Heart left ventricle (tissue), 16 donors: ENCODE results near the gene ZFR2. TPM values are rescaled to one million over a fixed set of nuclear protein-coding genes. Genes with fewer than 3 reads are reported as not detected.

Experiments
- ATAC-seq, 4 donors: fragments of 200-7000 bp; cut with Tn5 transposase; one replicate each; pipeline ENCODE4 v1.9.1; 2020 to 2022; ENCODE audit warnings: moderate library complexity in 4 of 4, mild to moderate bottlenecking in 3 of 4, moderate number of reproducible peaks in 1 of 4
- DNase-seq, 5 donors: peaks; one replicate each; pipeline ENCODE4 v3.0.0-alpha.2; 2020
- H3K27ac ChIP-seq, 12 donors: fragments of 200-600 bp; sonication (generic) in 4 of 12; one replicate each; pipeline versions ENCODE4 v1.5.0 to v1.8.0; 2016 to 2022; ENCODE audit warnings: mild to moderate bottlenecking in 2 of 12
- H3K27me3 ChIP-seq, 9 donors: fragments of 200-600 bp; sonication (generic) in 2 of 9; one replicate each; pipeline versions ENCODE4 v1.5.1 to v1.8.0; 2016 to 2022; ENCODE audit warnings: mild to moderate bottlenecking in 3 of 9
- H3K36me3 ChIP-seq, 9 donors: fragments of 200-600 bp; sonication (generic) in 2 of 9; one replicate each; pipeline versions ENCODE4 v1.5.0 to v1.8.0; 2018 to 2022; ENCODE audit warnings: mild to moderate bottlenecking in 2 of 9
- H3K4me1 ChIP-seq, 12 donors: fragments of 200-600 bp; sonication (generic) in 4 of 12; one replicate each; pipeline versions ENCODE4 v1.5.0 to v1.8.0; 2016 to 2022; ENCODE audit warnings: mild to moderate bottlenecking in 3 of 12
- H3K4me3 ChIP-seq, 12 donors: fragments of 200-600 bp; sonication (generic) in 4 of 12; one replicate each; pipeline versions ENCODE4 v1.5.0 to v1.8.0; 2017 to 2022; ENCODE audit warnings: mild to moderate bottlenecking in 9 of 12, moderate library complexity in 4 of 12
- H3K9me3 ChIP-seq, 12 donors: fragments of 200-600 bp; sonication (generic) in 4 of 12; one replicate each; pipeline versions ENCODE4 v1.5.0 to v1.8.0; 2016 to 2022; ENCODE audit warnings: mild to moderate bottlenecking in 1 of 12
- POLR2A ChIP-seq, 2 donors: fragments of 450-650 bp; IDR thresholded peaks; one replicate each; pipeline ENCODE4 v1.6.1; 2017; ENCODE audit warnings: antibody characterized with exemption in 2 of 2, mild to moderate bottlenecking in 2 of 2, moderate library complexity in 2 of 2
- WGBS, 4 donors: extraction: QIAGEN DNeasy Blood & Tissue Kit in 2 of 4; methylation state at CpG; one replicate each; pipeline versions ENCODE4 v1.1.5 to v1.1.7; 2013 to 2018; 5-methylcytosine and 5-hydroxymethylcytosine counted together
- intact Hi-C, 10 donors: fragments of 100-400 bp; cut with DNase I; formaldehyde crosslinking; loops; one replicate each; pipeline versions ENCODE4 v1.11.1 to v1.14.2; 2022
- polyA plus RNA-seq, 2 donors: library from polyadenylated mRNA; stranded (reverse); fragments of 200-250 nt; gene quantifications; one replicate each; pipeline ENCODE4 v1.2.3, GENCODE V29; 2013
- total RNA-seq, 9 donors: library from RNA; depleted of rRNA in 2 of 9; stranded (reverse); fragments of >200 nt in 2 of 9; fragmentation: NEBNext Ultra II Directional in 3 of 9; extraction: Animal tissue kit (Norgen Biotek cat#: 25700) in 3 of 9; gene quantifications; one replicate each; pipeline versions ENCODE4 v1.1.0 to v1.2.4, GENCODE V29; 2016 to 2023
- TF ChIP-seq, protein P1 (sequence below), 12 donors: fragments of 200-600 bp; sonication (generic) in 4 of 12; IDR thresholded peaks; one replicate each; pipeline versions ENCODE4 v1.5.0 to v1.8.0; 2018 to 2022; ENCODE audit warnings: antibody characterized with exemption in 12 of 12, mild to moderate bottlenecking in 5 of 12
- donor health status: ischemic (EF 13 %, LVEDD 7.1; RV severe dilation, severe dysfunction).
- donor health status: healthy with polysubstance abuse.
- donor health status: DM: no; HTN: yes; CAD: no.
- donor health status: DM: no; HTN: no; CAD: no.
- donor health status: ischemic (EF 25% LVEDD 6.9; RV normal size, moderate dysfunction).
- donor health status: ischemic (EF 25% LVEDD 5.7; RV mildly dilated, moderate dysfunction).
- donor health status: healthy.
- donor health status: DM: yes; HTN: yes; CAD: no.
- donor health status: ischemic (EF 35%, LVEDD 5.7; RV mildly dilated, moderate dysfunction).
- donor health status: nonischemic (EF 11% LVEDD 7.7; RV severe dilation, severe dysfunction).
- donor health status: DM: yes; HTN: yes; CAD: no.
- donor health status: PGD.
- donor health status: ischemic (EF 29% LVEDD 5.4; RV normal size, mild dysfunction).
- donor health status: nonischemic (EF 23%, LVEDD 6.1; RV moderate dilation, normal function).

ZFR2 gene
- total and polyA plus RNA-seq, 11 donors = 0.08 to 0.16 TPM; not detected in 9

DNA sequence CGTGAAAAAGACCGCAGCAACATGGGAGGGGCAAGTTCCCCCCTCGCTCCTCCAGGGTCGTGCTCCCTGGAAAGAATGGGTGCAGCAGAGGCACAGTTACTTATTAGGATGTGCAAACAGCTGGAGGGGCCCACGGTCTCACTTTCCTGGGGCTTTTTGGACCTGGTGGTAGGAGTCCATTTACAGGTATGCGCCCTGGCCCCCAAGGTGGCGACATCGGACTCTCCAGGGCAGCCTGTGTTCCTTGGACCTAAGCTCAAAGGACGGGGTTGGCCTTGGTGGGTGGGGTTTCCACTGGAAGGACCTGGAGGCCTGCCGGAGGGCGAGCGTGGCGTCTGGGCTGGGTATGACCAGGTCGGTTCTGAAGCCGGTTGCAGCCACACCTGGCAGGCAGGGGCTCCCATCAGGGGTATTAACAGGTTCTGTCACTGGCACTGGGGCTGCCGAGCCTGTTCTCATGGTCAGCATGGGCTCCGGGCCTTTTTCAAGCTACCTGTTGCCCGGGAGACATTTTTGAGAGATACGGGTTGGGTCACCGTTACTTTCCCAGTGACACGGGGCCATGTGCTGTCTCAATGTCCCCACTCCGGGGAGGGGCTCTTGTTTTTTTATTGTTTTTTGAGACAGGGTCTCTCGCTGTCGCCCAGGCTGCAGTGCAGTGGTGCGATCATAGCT is 5.9 kb downstream of the ZFR2 start:
- Histone ChIP-seq H3K36me3 (no peaks in the 10 kb centered on the region), H3K4me1 (no peaks in the 10 kb centered on the region), H3K4me3 (no peak overlapping the region), H3K27ac (no peak overlapping the region), H3K27me3 (peaks cover 2 to 24% (median 6%) of the 10 kb centered on the region in 9 donors), H3K9me3 (no peaks in the 10 kb centered on the region)
- DNase-seq (no peak), ATAC-seq (no peak)
- TF ChIP-seq, protein P1, sequence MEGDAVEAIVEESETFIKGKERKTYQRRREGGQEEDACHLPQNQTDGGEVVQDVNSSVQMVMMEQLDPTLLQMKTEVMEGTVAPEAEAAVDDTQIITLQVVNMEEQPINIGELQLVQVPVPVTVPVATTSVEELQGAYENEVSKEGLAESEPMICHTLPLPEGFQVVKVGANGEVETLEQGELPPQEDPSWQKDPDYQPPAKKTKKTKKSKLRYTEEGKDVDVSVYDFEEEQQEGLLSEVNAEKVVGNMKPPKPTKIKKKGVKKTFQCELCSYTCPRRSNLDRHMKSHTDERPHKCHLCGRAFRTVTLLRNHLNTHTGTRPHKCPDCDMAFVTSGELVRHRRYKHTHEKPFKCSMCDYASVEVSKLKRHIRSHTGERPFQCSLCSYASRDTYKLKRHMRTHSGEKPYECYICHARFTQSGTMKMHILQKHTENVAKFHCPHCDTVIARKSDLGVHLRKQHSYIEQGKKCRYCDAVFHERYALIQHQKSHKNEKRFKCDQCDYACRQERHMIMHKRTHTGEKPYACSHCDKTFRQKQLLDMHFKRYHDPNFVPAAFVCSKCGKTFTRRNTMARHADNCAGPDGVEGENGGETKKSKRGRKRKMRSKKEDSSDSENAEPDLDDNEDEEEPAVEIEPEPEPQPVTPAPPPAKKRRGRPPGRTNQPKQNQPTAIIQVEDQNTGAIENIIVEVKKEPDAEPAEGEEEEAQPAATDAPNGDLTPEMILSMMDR (IDR thresholded peaks at IDR 0.05) = no peak
- no peak for TF ChIP-seq POLR2A (IDR thresholded peaks at IDR 0.05)
- intact Hi-C loops = no loop called here
- WGBS, 4 donors = 80 to 83% (median 82%) methylated on average over 23 to 25 of the region's 25 CpGs

DNA sequence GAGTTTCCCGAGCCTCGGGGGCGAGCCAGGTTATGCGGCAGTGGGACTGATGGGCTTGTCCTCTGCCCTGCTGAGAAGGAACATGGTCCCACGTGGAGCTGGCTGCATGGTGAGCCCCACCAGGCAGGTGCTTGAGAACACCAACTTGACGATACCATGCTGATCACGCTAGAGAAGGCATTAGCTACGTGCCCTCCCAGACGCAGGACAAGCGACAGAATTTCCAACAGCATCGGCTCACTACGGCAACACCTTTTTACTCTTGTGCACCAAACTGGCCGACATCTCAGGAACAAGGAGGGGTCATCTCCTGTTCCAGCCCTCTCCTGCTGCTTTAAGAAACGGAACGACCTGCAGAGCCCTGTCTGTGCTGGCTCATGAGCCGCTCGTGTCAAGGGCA is 8.3 kb downstream of the ZFR2 start:
- WGBS, 4 donors = 83 to 88% (median 84%) methylated on average over 16 to 17 of the region's 17 CpGs
- ATAC-seq (no peak), DNase-seq (no peak)
- Histone ChIP-seq H3K27me3 (peaks cover 0 to 8% (median 0%) of the 10 kb centered on the region in 9 donors), H3K4me1 (no peaks in the 10 kb centered on the region), H3K36me3 (no peaks in the 10 kb centered on the region), H3K4me3 (no peak overlapping the region), H3K27ac (no peak overlapping the region), H3K9me3 (no peaks in the 10 kb centered on the region)
- intact Hi-C loops = no loop called here
- TF ChIP-seq, protein P1 (IDR thresholded peaks at IDR 0.05) = no peak
- no peak for TF ChIP-seq POLR2A (IDR thresholded peaks at IDR 0.05)

DNA sequence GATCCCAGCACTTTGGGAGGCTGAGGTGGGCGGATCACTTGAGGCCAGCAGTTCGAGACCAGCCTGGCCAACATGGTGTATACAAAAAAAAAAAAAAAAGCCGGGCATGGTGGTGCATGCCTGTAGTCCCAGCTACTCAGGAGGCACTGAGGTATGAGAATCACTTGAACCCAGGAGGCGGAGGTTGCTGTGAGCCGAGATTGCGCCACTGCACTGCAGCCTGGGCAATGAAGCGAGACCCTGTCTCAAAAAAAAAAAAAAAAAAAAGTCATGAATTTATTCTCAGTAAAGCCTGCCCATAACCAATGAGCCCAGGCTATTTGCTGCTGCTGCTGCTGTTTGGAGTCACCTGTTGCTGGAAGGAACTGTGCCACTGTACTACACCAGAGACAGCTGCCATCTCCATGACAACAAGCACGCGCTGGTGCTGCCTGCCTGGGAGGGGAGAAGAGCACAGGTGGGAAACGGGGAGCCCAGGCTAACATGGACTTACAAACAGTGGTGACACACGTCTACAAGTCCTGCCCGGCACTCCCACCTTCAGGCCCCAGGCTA is 11.3 kb downstream of the ZFR2 start:
- peaks cover 0 to 6% (median 0%) of the 10 kb centered on the region in 12 donors for H3K9me3 ChIP-seq
- H3K4me1 ChIP-seq = no peaks in the 10 kb centered on the region
- intact Hi-C loops = no loop called here
- TF ChIP-seq, protein P1 (IDR thresholded peaks at IDR 0.05) = no peak
- TF ChIP-seq POLR2A (IDR thresholded peaks at IDR 0.05) = no peak
- 83 to 89% (median 85%) methylated on average over 10 to 12 of the region's 12 CpGs for WGBS, 4 donors
- H3K4me3 ChIP-seq = no peak overlapping the region
- ATAC-seq (no peak), DNase-seq (no peak)
- H3K36me3 ChIP-seq = no peaks in the 10 kb centered on the region
- H3K27me3 ChIP-seq = no peaks in the 10 kb centered on the region
- H3K27ac ChIP-seq = no peak overlapping the region

DNA sequence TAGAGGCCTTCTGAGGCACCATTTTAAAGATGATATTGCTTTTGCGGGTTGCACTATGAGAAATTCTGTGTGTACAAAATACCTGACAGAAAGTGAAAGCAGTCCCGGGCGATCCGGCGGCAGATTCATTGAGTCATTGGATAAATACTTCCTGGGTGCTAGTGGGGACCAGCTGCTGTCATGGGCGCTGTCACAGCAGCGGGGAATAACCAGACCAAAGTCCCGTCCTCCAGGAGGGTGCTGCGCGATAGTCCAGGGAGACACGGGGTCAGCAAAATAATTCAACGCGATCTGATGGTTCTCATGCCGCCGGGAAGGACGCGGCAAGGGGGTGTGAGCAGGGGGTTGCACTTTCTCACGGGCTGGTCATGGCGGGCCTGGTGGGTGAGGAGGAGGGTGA is 13.5 kb downstream of the ZFR2 start:
- H3K4me1 ChIP-seq = no peaks in the 10 kb centered on the region
- no peak overlapping the region for H3K27ac ChIP-seq
- ATAC-seq (no peak), DNase-seq (no peak)
- 89 to 96% (median 91%) methylated on average over 19 of the region's 19 CpGs for WGBS, 4 donors
- no peaks in the 10 kb centered on the region for H3K27me3 ChIP-seq
- TF ChIP-seq, protein P1 (IDR thresholded peaks at IDR 0.05) = no peak
- TF ChIP-seq POLR2A (IDR thresholded peaks at IDR 0.05) = no peak
- H3K4me3 ChIP-seq = no peak overlapping the region
- no peaks in the 10 kb centered on the region for H3K36me3 ChIP-seq
- peaks cover 0 to 21% (median 11%) of the 10 kb centered on the region in 12 donors for H3K9me3 ChIP-seq
- intact Hi-C loops = no loop called here
